HEK293 (cell line): Measurements from ENCODE around the gene CHRNA9.

Experiments used
- TCF7L2 ChIP-seq: IDR thresholded peaks from 2 replicates; pipeline ENCODE4 v1.6.1; 2011; ENCODE audit warnings: low read depth, mild to moderate bottlenecking, inconsistent platforms, low read length, moderate library complexity, borderline replicate concordance
- TRIM28 ChIP-seq: IDR thresholded peaks from 2 replicates; pipeline ENCODE4 v1.6.1; 2011; ENCODE audit warnings: low read length, control low read depth, borderline replicate concordance
- YY1 ChIP-seq: fragments of 450-650 bp; formaldehyde crosslinking; IDR thresholded peaks from 2 replicates; pipeline ENCODE4 v1.5.1; 2018; ENCODE audit warnings: missing biosample characterization, missing genetic modification characterization
- ZBTB7A ChIP-seq: fragments of 450-650 bp; formaldehyde crosslinking; IDR thresholded peaks from 2 replicates; pipeline ENCODE4 v1.5.1; 2016; ENCODE audit warnings: low read depth, missing biosample characterization, missing genetic modification characterization
- ZNF155 ChIP-seq: fragments of 450-650 bp; formaldehyde crosslinking; IDR thresholded peaks from 2 replicates; pipeline ENCODE4 v1.5.1; 2016; ENCODE audit warnings: missing biosample characterization, missing genetic modification characterization
- ZNF184 ChIP-seq: fragments of 450-650 bp; IDR thresholded peaks from 2 replicates; pipeline ENCODE4 v1.5.1; 2018; ENCODE audit warnings: missing biosample characterization, mild to moderate bottlenecking, missing genetic modification characterization
- ZNF19 ChIP-seq: fragments of 450-650 bp; formaldehyde crosslinking; IDR thresholded peaks from 2 replicates; pipeline ENCODE4; 2016; ENCODE audit warnings: missing biosample characterization, missing genetic modification characterization, low read depth
- ZNF660 ChIP-seq: fragments of 450-650 bp; IDR thresholded peaks from 2 replicates; pipeline ENCODE4 v1.5.1; 2018; ENCODE audit warnings: missing biosample characterization, mild to moderate bottlenecking, missing genetic modification characterization
- ZNF677 ChIP-seq: fragments of 450-650 bp; IDR thresholded peaks from 2 replicates; pipeline ENCODE4 v1.5.0; 2018; ENCODE audit warnings: missing biosample characterization, mild to moderate bottlenecking, missing genetic modification characterization, moderate library complexity
- TF ChIP-seq, protein P1 (sequence below): fragments of 450-650 bp; formaldehyde crosslinking; IDR thresholded peaks from 2 replicates; pipeline ENCODE4 v1.5.1; 2016; ENCODE audit warnings: missing biosample characterization, missing genetic modification characterization
- TF ChIP-seq, protein P2 (sequence below): IDR thresholded peaks from 2 replicates; pipeline ENCODE4 v1.6.1; 2011; ENCODE audit warnings: mild to moderate bottlenecking, low read depth, low read length, borderline replicate concordance
- TF ChIP-seq, protein P3 (sequence below): fragments of 450-650 bp; formaldehyde crosslinking; IDR thresholded peaks from 2 replicates; pipeline ENCODE4 v1.5.1; 2016; ENCODE audit warnings: missing biosample characterization, missing genetic modification characterization, low read depth
- TF ChIP-seq, protein P4 (sequence below): fragments of 450-650 bp; formaldehyde crosslinking; IDR thresholded peaks from 2 replicates; pipeline ENCODE4 v1.5.1; 2016; ENCODE audit warnings: missing biosample characterization, missing genetic modification characterization
- TF ChIP-seq, protein P5 (sequence below): fragments of 450-650 bp; formaldehyde crosslinking; optimal IDR thresholded peaks from 2 replicates; pipeline ENCODE3; 2016; ENCODE audit warnings: missing biosample characterization, mild to moderate bottlenecking, missing genetic modification characterization

DNA sequence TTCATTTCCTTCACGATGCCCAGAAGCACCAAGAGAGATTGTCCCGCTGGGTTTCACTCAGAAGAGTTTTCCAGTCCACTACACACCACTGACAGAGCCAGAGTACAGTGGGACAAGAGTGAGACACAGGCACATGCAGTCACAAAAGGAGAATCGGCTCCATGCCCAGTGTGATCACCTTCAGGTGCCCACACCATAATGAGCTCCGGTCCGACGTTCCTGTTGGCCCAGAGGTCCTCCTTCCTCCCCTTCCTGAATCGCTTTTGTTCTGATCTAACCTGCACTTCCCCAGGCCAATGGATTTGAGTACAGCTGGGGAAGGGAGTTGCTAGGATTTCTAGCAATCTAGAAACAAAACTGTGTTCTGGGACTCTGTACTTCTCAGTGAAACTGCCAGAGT, 4.6 kb upstream of the CHRNA9 start:
- TF ChIP-seq TCF7L2 (no peak), ZNF19 (tag by site-specific recombination) (no peak), TRIM28 (no peak), ZNF660 (tag by site-specific recombination) (no peak), ZNF155 (no peak), ZBTB7A (tag by site-specific recombination) (no peak), YY1 (tag by site-specific recombination) (no peak), ZNF184 (no peak), ZNF677 (no peak)
- TF ChIP-seq, protein P1, sequence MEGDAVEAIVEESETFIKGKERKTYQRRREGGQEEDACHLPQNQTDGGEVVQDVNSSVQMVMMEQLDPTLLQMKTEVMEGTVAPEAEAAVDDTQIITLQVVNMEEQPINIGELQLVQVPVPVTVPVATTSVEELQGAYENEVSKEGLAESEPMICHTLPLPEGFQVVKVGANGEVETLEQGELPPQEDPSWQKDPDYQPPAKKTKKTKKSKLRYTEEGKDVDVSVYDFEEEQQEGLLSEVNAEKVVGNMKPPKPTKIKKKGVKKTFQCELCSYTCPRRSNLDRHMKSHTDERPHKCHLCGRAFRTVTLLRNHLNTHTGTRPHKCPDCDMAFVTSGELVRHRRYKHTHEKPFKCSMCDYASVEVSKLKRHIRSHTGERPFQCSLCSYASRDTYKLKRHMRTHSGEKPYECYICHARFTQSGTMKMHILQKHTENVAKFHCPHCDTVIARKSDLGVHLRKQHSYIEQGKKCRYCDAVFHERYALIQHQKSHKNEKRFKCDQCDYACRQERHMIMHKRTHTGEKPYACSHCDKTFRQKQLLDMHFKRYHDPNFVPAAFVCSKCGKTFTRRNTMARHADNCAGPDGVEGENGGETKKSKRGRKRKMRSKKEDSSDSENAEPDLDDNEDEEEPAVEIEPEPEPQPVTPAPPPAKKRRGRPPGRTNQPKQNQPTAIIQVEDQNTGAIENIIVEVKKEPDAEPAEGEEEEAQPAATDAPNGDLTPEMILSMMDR (tag by site-specific recombination): no peak
- TF ChIP-seq, protein P2, sequence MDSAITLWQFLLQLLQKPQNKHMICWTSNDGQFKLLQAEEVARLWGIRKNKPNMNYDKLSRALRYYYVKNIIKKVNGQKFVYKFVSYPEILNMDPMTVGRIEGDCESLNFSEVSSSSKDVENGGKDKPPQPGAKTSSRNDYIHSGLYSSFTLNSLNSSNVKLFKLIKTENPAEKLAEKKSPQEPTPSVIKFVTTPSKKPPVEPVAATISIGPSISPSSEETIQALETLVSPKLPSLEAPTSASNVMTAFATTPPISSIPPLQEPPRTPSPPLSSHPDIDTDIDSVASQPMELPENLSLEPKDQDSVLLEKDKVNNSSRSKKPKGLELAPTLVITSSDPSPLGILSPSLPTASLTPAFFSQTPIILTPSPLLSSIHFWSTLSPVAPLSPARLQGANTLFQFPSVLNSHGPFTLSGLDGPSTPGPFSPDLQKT: no peak
- TF ChIP-seq, protein P3, sequence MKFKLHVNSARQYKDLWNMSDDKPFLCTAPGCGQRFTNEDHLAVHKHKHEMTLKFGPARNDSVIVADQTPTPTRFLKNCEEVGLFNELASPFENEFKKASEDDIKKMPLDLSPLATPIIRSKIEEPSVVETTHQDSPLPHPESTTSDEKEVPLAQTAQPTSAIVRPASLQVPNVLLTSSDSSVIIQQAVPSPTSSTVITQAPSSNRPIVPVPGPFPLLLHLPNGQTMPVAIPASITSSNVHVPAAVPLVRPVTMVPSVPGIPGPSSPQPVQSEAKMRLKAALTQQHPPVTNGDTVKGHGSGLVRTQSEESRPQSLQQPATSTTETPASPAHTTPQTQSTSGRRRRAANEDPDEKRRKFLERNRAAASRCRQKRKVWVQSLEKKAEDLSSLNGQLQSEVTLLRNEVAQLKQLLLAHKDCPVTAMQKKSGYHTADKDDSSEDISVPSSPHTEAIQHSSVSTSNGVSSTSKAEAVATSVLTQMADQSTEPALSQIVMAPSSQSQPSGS (tag by site-specific recombination): no peak
- TF ChIP-seq, protein P4, sequence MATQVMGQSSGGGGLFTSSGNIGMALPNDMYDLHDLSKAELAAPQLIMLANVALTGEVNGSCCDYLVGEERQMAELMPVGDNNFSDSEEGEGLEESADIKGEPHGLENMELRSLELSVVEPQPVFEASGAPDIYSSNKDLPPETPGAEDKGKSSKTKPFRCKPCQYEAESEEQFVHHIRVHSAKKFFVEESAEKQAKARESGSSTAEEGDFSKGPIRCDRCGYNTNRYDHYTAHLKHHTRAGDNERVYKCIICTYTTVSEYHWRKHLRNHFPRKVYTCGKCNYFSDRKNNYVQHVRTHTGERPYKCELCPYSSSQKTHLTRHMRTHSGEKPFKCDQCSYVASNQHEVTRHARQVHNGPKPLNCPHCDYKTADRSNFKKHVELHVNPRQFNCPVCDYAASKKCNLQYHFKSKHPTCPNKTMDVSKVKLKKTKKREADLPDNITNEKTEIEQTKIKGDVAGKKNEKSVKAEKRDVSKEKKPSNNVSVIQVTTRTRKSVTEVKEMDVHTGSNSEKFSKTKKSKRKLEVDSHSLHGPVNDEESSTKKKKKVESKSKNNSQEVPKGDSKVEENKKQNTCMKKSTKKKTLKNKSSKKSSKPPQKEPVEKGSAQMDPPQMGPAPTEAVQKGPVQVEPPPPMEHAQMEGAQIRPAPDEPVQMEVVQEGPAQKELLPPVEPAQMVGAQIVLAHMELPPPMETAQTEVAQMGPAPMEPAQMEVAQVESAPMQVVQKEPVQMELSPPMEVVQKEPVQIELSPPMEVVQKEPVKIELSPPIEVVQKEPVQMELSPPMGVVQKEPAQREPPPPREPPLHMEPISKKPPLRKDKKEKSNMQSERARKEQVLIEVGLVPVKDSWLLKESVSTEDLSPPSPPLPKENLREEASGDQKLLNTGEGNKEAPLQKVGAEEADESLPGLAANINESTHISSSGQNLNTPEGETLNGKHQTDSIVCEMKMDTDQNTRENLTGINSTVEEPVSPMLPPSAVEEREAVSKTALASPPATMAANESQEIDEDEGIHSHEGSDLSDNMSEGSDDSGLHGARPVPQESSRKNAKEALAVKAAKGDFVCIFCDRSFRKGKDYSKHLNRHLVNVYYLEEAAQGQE (tag by site-specific recombination): no peak
- TF ChIP-seq, protein P5, sequence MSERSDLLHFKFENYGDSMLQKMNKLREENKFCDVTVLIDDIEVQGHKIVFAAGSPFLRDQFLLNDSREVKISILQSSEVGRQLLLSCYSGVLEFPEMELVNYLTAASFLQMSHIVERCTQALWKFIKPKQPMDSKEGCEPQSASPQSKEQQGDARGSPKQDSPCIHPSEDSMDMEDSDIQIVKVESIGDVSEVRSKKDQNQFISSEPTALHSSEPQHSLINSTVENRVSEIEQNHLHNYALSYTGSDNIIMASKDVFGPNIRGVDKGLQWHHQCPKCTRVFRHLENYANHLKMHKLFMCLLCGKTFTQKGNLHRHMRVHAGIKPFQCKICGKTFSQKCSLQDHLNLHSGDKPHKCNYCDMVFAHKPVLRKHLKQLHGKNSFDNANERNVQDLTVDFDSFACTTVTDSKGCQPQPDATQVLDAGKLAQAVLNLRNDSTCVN: no peak
